Measurements from ENCODE around the gene HCN2. TPM values are rescaled to one million over a fixed set of nuclear protein-coding genes. Genes with fewer than 3 reads are reported as not detected.
"Not testable (repeated sequence)": the region's sequence is repeated elsewhere in the genome, so short reads cannot be mapped to it uniquely, and the experiment has no call there.

The HCN2 gene
- polyA plus RNA-seq, 4 donors = 0.27 to 0.58 (median 0.31) TPM

DNA sequence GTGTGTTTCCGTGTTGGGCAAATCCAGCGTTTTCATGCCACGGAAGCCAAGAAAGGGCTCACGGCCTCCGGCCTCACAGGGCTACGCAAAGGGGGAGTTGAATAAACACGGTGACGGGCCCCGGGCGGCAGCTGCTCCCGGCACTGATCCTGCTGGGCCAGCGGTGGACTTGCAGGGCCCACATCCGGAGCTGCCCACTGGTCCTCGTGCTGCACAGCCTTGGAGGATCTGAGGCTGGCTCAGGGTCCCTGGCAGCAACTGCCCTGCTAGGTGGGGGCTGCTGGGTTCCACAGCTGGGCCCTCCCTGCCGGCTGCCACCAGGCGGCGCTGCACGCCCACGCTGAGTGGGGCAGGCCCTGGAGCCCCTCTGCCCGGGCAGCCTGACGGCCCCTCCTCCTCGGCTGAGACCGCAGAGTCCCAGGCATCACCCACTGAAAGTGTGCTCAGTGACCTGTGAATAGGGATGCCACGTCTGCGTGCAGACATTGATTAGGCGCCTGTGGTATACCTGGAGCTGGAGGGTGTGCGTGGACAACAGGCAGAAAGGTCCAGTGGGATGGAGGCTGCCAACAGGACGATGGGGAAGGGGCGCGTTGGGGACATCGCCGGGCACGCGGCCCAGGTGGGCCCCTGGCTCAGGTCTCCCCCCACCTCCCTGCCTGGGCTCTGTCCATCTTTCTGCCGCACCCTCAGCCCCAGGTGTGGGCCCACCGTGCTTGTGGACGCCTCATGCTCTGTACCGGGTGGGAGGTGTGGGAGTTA is 5.3 kb upstream of the HCN2 start:
- DNase-seq (ENCODE audit: low read depth in 4 of 4, low spot score in 2 of 4) = no peak

DNA sequence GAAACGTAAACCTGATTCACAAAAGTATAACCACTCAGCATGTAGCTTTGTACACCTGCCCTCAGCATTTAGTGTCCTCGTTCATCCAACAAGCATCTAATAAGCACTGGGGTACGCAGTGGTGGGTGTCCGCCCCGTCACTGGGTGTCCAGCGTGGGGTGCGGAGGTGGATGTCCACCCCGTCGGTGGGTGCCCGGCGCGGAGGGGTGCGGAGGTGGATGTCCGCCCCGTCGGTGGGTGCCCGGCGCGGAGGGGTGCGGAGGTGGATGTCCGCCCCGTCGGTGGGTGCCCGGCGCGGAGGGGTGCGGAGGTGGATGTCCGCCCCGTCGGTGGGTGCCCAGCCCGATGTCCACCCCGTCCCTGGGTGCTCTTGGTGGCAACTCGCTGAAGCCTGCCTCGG is 4.5 kb upstream of the HCN2 start:
- not testable (repeated sequence) for DNase-seq (ENCODE audit: low read depth in 4 of 4, low spot score in 2 of 4)

DNA sequence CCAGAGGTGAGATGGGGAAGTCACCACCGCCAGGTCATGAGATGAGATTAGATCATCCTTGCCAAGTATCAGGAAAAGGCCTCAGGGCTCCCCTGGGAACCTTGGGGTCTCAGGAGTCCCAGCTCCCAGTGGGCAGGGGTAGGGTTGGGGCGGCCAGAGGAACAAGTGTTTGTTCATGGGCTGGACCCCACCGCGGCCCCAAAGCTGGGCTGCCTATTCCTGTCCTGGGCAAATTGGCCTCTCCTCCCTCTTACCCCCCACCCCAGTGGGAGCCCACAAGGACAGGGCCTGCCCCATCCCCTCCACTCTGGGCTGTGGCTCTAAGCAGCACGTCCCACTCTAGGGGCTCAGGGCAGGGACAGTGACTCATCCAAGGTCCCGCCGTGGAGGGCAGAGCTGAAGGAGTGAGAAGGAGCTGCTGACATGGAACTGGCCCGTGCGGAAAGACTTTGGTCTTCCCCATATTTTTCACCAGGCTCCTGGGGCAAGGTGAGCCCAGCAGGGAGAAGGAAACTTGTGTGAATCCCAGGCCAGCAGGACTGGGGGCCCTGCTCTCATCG is 4.0 kb upstream of the HCN2 start:
- DNase-seq (ENCODE audit: low read depth in 4 of 4, low spot score in 2 of 4) = no peak

DNA sequence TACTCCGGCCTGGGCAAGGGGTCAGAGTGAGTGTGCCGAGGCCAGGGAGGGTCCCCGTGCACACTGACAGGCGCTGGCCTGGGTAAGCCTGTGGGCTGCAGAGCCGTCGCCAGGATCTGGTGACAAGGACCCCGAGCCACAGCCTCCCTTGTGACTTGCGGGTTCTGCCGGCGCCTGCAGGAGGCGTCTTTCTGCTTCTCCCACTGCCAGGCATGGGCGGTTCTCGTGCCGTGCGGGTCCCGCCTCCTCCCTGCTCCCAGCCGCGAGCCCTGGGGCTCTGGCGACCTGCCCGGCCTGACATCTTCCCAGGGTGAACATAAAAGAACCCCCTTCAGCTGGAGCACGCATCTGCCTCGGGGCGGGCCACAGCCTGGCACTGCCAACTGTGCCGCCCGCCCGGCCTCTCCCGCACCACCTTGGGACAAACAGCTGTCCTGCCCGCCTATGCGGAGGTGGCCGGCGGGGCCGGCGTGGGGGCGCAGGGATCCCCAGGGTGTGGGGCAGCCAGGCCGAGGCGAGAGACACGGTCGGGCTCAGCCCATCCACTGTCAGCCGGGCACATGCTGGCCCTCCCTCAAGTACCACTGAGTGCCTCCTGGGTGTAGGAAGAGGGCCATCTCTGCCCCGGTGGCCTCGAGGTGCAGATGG is 1.5 kb upstream of the HCN2 start:
- DNase-seq (ENCODE audit: low read depth in 4 of 4, low spot score in 2 of 4) = no peak

DNA sequence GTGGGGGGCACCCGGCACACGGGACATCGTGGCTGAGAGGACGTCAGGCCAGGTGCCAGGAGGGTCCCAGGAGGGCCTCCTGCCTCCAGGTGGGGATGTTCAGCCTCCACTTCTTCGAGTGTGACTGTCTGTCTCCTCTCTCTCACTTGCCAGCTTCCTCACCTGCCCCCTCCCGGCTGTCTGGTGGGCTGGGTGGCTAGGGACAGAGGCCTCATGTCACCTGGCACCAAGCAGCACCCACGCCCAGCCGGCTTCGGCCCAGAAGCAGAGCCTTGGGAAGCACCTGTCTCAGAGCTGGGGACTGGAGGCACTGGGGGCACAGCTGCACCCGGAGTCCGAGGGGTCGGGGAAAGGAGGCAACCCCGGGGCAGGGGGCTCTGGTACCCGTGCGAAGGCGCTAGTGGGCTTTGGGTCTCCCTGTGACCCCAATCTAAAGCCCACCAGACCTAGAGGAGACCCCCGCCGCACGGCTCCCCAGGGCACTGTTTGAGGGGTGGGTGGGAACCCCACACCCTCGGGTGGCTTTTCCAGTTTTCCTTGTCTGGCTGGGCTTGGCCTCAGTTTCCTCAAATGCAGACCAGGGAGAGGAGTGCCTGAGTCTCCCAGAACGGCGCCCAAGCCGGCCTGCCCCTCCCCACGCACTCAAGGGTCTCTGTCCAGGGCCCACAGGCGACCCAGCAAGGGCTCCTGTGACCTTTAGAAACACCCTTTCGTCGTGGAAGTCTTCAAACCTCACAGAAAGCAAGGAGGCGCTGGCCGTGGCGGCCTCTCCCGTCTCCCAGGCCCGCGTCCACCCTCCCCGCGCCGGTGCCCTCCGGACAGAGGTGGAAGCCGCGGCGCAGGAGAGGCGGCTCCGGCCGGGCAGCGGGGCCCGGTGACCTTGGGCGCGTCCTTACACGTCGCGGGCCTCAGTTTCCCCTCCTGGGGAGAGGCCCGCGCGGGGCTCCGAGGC is 664 bp upstream of the HCN2 start:
- no peak for DNase-seq (ENCODE audit: low read depth in 4 of 4, low spot score in 2 of 4)

DNA sequence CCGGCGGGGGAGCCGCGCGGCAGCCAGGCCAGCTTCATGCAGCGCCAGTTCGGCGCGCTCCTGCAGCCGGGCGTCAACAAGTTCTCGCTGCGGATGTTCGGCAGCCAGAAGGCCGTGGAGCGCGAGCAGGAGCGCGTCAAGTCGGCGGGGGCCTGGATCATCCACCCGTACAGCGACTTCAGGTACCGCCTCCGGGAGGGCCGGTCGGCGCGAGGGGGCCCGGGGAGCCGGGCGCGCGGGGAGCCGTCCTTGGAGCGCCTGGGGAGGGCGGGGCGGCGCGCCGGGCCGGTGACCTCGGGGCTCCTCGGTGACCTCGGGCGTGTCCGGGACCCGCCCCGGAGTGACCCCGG is 690 bp downstream of the HCN2 start:
- DNase-seq (ENCODE audit: low read depth in 4 of 4, low spot score in 2 of 4) = no peak

DNA sequence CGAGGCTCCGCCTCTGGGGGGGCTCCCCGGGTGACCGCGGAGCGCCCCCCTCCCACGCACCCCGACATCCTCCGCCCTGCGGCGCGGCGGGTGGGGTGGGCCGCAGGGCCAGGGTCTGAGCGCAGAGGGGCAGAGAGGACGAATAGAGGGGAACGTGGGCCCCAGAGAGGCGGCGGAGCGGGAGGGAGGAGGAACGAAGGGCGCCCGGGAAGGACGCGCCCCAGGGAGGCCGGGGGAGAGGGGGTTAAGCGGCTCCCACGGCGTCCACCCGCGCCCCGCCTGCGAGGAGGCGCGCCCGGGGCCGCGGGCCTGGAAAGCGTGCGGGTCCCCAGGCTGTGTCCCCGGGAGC is 1.0 kb downstream of the HCN2 start:
- no peak for DNase-seq (ENCODE audit: low read depth in 4 of 4, low spot score in 2 of 4)

DNA sequence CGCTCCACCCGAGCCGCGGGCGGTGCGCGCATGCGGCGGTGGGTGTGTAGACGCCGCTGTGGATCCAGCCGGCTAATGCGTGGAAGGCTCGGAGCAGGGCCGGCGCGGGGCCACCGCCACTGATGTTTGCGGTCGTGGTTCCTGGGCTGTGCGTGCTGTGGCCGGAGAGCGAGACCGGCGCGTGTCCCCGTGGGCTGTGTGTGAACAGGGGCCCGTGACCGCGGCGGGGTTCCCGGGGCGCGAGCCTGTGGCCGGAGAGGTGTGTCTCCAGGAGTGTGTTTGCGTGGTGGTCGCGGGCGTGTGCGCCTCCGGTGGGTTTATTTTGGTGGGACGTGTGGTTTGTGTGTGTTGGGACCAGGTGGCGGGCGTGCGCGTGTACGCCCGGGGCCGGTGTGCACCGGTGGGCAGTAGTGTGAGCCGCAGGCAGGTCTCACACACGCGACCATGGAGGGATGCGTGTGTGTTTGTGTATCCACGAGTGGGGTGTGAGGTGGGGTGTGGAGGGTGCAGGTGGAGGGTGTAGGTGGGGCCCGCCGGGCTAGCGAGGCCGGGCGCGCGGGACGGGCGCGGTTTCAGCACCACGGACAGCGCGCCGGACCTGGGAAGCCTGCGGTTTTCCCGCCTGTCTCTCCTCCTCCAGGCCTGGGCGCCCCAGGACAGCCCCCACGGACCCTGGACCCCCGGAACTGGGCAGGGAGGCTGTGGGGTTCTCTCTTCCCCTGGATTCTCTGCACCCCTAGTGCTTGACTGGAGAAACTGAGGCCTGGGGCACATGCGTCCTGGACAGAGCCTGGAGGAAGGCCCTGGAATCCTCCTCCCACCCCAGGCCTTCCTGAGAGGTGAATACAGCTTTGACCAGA is 1.6 kb downstream of the HCN2 start:
- no peak for DNase-seq (ENCODE audit: low read depth in 4 of 4, low spot score in 2 of 4)

DNA sequence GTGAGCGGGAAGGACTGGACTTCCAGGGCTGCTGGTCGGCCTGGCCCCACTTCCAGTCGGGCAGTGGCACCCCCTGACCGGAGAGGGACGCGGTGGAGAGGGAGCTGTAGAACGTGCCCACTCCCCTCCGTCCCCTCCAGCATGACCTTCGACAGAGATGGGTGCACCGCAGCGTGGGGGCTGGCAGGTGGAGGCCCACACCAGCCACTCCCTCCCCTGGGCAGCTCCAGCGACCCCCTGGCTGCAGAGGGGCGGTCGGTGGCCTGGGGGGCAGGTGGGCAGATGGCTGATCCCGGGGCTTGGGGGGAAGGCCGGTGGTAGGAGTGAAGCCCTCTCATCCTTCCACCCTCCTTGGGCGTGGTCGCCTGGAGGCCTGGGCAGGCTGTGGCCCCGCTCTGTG is 2.4 kb downstream of the HCN2 start:
- no peak for DNase-seq (ENCODE audit: low read depth in 4 of 4, low spot score in 2 of 4)

DNA sequence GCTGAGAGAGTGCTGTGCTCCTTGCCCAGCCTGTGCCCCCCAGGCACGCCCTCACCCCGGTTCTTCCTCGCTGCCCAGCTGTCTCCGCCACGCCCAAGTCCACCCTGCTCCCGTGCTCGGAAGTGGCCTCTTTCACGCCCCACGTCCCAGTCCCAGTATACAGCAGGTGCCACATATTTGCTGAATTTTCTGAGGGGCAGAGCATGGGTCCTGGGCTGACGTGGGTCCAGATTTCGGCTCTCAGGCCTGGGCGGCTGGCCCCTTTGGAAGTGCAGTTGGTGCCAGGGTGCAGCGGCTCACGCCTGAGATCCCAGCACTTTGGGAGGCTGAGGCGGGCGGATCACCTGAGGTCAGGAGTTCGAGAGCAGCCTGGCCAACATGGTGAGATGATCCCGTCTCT is 3.4 kb downstream of the HCN2 start:
- DNase-seq (ENCODE audit: low read depth in 4 of 4, low spot score in 2 of 4) = no peak

DNA sequence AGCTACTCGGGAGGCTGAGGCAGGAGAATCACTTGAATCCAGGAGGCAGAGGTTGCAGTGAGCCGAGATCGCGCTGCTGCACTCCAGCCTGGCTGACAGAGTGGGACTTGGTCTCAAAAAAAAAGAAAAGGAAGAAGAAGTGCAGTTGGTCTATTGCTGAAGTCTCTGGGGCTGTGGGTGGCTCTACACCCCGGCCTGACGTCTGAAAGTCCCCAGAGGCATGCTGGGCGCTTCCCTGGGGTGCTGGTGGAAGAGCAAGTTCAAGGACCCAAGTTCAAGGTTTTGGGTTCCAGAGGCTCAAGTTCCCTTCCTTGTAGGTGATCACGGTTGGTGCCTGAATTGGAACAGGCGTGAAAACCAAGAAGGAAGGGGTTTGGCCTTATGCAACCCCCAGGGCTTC is 3.8 kb downstream of the HCN2 start:
- no peak for DNase-seq (ENCODE audit: low read depth in 4 of 4, low spot score in 2 of 4)

DNA sequence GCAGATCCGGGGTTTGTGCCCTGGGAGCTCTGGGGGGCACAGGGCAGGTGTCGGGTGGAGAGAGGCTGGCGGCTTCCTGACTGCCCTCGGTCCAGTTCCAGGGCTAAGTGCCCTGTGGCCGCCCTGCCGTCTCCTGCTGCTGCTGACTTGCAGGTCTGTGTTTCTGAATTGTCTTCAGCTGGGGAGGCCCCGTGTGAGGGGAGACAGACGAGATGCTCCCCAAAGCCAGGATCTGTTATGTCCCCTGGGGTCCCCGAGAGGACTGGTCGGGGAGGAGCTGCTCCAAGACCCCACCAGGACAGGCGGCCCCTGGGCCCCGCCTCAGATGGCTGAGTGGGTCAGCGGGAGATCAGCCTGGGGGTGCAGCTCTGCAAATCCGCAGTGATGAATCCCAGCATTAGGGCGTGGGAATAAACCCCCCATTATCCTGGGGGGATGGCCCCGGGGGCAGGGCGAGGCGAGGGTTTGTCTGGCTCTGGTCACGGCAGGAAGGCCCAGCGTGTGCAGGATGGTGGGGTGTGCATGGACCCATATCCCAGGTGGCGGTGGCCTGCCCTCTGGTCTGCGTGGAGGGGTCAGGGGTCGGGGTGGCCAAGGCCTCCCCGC is 4.7 kb downstream of the HCN2 start:
- no peak for DNase-seq (ENCODE audit: low read depth in 4 of 4, low spot score in 2 of 4)

DNA sequence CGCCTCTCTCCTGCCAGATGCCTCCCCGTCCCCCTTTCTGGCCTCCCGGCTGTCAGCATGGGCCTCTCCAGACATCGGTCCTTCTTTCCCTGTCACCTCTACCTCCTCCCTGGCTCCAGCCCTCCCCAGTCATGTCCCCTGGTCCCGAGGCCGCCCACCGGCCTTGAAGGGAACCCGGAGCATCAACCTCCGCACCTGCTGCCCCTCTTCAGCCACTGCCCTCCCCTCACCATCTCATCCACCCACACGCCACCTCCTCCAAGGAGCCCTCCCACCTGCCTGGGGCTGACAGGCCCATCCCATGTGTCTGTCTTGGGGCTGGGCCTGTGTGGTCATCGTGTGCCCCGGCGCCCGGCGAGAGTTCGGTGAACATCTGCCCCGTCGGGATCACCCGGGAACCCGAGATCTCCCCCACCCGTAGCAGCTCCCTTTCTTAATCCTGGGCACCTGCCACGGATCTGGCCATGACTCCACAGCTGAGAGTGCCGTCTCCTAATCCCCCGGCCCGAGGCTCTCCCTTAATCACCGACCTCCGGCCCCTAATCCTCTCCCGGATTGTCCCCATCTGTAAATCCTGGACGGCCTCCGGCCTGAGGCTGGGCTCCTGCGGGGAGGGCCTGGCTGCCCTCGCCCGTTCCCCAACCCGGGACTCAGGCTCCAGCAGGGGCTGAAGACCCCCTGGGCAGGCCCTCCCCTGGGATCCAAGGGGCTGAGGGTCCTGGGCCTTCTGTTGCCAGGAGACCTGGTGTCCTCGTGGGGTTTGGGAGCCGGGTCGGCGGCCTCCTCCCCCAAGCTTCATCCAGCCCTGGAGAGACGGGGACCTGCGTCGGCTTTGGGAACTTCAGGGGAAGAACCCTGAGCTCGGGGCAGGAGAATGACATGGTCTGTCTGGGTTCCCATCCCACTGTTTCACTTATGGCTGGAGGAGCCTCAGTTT is 5.9 kb downstream of the HCN2 start:
- DNase-seq (ENCODE audit: low read depth in 4 of 4, low spot score in 2 of 4) = no peak

DNA sequence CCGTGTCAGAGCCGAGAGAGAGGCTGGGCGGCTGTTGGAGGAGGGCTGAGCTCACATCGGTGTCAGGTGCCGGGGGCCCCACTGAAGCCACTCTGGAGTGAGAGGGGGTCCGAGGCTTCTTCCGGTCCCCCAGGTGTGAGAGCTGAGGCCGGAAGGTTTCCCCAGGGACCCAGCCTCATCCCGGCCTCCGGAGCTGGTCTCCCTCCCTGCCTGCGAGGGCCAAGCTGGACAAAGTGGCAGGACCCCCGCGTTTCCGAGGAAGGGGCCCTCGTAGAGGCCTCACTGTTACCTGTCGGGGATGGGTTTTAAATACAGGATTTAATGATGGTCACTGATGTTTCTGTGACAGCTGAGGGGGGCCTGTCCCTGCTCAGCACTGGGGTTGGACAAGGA is 6.6 kb downstream of the HCN2 start:
- no peak for DNase-seq (ENCODE audit: low read depth in 4 of 4, low spot score in 2 of 4)

DNA sequence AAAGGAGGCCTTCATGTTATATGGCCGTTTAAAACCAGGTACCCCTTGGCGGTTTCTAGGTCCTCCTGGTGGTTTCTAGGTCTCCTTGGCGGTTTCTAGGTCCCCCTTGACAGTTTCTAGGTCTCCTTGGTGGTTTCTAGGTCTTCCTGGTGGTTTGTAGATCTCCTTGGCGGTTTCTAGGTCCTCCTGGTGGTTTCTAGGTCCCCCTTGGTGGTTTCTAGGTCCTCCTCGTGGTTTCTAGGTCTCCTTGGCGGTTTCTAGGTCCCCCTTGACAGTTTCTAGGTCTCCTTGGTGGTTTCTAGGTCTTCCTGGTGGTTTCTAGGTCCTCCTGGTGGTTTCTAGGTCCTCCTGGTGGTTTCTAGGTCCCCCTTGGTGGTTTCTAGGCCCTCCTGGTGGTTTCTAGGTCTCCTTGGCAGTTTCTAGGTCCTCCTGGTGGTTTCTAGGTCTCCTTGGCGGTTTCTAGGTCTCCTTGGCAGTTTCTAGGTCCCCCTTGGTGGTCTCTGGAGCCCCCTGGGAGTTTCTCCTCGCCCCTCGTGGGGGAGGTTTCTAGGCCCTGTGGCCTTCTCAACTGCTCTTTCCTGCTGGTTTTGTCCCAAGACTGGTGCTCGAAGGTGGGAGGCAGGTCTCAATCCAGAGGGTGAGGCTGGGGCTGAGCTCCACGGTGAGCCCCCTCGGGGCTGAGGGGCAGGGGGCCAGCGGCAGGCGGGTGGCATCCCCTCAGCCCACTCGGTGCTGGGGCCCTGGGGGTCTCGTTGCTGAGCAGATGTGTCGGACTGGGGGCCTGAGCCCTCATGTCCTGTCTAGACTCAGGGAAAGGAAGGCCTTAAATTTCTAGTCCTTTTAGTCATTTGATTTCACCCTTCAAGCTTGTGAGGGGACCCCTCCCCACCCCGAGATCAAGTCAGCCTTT is 8.0 kb downstream of the HCN2 start:
- no peak for DNase-seq (ENCODE audit: low read depth in 4 of 4, low spot score in 2 of 4)

DNA sequence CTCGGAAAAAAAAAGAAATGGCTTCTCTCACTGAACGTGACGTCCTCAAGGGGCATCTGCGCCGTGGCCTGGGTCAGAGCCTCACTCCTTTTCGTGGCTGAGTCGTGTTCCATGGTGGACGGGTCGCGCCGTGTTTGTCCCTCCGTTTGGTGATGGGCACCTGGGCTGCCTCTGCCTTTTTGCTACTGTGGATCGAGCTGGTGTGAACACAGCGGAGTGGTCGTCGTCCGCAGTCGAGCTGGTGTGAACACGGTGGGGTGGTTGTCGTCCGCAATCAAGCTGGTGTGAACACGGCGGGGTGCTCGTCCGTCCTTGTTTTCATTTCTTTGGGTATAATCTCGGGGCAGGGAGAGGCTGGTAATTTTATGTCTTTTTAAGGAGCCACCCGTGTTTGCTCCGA is 11.6 kb downstream of the HCN2 start:
- DNase-seq (ENCODE audit: low read depth in 4 of 4, low spot score in 2 of 4) = no peak

DNA sequence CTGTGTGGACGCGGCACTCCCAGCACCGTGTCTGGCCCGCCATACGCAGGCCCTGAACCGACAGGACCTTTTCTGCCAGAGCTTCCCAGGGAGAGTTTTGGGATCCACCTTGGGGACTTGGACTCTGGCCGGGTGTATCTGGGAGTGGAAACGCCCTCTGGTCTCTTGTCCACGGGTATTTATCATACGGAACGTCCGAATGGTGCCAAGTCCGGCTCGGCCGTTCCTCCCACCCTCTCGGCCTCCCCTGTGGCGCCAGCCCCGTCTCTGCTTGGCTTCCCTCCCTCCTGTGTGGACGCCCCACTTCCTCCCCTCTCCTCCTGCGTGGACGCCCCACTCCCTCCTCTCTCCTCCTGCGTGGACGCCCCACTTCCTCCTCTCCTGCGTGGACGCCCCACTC is 12.1 kb downstream of the HCN2 start:
- no peak for DNase-seq (ENCODE audit: low read depth in 4 of 4, low spot score in 2 of 4)

Data from left renal cortex interstitium (tissue), 4 donors.